SKM-1 treated with dmso at 0.1 percent for 144 hours (cell line): Measurements from ENCODE around the gene RGS6.
A peak's percentile ranks its signal among the peaks of the same experiment; 100 is the strongest.
"Not testable (repeated sequence)": the region's sequence is repeated elsewhere in the genome, so short reads cannot be mapped to it uniquely, and the experiment has no call there.

Experiments used
- DNase-seq: peaks from one replicate; lab custom pipeline; 2025; ENCODE audit not compliant: unreplicated experiment; lab: John Stamatoyannopoulos, UW

Gene RGS6

DNA sequence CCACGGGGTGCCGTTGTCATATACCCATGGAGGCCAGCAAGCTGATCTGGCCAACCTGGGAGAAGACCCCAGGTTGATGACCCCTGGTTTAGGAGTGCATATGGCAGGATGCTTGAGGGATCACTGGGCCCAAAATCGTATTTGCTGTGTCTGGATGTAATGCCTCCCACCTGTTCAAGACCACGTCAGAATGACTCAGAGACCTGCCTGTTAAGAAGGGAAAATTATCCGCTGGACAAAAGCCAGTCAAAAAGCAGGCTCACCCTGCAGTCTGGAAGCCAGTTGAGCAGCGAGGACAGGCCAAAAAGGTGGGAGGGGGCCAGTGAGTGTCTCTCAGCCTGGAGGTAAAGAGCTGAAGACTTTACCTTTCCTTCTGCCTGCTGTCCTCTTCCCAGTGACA lies 512.5 kb downstream of the RGS6 start:
- DNase-seq, result no peak

DNA sequence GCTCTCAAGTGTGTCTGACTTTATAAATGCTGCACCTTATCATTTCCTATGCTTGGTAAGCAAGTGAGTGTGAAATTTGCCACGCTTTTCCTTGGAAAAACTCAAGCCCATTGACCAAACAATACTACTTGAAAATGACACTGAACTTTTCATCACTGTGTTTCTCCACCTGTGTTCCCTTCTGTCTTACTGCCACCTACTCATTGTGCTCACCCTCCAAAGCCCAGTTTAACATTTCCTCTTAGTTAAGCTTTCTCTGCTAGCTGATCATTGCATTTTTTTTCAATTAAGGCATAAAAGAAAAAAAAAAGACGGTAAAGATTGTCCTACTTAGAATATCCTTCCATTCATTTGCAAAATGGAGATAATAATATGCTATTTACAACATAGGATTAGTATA lies 516.0 kb downstream of the RGS6 start:
- DNase-seq, result no peak

DNA sequence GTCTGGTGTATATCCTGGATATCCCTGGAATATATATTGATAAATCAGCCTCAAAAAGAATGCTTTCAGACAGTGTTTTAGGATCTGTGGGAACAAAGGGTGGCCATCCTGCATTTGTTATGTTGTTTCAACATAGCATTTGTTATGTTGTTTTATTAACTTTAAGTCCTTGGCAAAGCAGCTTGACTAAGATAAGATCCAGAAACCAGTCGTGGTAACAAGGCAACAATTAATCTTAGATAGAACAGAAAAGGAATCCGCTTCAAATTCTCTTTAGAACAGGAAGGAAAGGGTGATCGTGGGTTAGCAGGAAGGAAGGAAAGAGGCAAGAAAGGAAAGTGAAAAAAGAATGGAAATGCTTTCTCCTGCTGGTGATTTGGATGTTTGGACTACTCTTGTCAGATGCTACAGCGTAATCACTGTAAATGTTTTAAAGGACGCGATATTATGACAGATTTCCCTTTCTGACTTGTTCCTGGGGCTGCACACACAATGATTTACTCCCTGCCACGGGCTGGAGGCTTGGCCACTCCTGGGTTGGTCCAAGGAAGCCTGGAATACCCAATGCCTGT lies 518.3 kb downstream of the RGS6 start:
- DNase-seq, result no peak

DNA sequence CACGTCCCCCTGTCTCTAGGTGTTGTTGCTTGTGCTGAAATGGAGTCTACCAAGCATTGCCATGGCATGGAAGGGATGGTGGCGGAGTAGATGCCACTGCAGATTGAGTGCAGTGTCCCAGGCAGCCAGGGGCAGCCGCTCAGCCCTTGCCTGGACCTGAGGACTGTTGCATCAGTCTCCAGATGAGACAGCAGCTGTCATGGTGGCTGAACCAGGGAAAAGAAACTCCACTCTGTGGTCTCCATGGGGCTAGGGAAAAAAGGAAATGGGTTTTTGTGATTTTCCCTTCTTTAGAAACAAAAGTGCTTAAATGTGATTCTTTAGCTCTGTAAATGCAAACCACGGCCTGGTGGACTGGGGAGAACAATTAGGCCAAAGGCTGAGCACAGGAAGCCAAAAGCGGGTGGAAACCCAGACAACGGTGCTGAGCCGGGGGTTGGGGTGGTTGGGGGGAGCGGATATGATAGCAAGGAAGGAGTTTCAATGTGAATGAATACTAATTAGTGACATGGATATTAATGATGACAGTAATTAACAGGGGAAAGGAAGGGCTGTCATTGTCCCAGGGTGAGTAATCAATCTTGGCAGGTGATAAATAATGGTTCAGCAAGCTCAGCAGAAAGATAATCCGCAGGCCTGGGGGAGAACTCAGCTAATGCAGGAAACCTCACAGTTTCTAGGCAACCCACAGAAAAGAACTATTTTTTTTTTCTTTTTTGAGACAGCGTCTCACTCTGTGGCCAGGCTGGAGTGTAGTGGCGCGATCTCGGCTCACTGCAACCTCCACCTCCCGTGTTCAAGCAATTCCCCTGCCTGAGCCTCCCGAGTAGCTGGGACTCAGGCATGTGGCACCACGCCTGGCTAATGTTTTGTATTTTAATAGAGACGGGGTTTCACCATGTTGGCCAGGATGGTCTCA lies 519.1 kb downstream of the RGS6 start:
- DNase-seq, result no peak

DNA sequence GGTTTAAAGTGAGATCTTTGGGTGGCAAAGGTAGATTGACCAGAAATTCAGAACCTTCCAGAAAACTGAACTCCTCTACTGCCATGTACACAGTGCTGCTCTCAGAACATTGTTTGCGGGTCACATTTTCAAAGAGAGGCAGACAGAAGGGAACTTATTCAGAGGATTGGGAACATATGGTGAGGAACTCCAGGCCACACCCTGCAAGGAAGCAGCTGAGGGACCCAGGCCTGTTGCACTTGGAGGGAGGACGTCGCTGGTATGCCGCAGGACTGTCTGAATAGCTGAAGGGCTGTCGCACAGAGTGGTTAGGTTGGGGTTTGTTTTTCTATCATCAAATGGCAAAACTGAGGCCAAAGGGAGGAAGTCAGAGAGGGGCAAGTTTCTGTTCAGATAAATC lies 520.5 kb downstream of the RGS6 start:
- DNase-seq, result no peak

DNA sequence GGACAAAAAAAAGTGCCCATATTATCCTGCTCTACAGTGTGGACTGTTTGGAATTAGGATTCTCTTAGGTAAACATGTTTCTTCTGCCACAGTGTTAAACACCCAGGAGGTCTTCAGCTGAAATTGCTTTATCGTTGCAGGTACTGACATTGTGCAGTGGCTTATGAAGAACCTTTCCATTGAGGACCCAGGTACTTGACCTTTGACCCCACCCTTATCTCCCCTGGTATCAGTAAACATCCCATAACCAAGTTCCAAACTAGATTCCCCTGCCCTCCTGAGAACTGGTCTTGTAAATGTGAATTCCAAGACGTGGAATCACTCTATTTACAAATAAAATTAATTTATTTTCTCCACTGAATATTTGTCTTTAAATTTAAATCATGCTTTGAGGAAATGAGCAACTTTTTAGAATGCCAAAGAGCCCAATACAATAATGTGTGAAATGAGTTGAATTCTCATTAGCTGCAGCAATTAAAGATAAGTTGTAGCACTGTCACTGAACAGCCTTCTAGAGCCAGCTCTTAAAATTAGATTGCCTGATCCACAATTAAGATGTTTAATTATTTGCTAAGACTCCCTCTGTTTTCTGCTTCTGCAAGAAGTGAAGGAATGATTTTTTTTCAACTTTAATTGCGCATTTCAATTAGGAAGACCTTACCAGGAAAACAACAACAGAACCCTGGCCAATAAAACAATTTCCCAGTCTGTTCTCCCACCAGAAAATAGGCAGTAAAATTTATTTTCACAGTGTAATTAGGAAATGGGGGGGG lies 522.3 kb downstream of the RGS6 start:
- DNase-seq, result no peak

DNA sequence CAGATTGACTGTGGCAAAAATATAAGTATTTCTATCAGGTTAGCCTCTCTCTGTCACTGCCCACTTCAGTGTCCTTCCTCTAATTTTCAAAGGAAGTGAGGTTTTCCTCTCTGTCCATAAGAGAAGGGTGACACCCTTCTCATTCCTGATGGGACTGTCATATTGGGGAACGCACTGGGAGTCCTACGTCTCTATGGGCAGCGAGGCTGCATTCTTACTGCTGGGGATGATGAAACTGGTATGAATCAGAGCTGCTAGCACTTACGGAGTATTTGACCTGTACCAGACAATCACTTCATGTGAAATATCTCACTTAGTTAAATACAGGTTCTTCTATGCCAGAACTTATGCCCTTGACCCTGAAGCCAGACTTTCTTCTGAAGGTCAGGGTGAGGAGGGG lies 525.4 kb downstream of the RGS6 start:
- DNase-seq, result no peak

DNA sequence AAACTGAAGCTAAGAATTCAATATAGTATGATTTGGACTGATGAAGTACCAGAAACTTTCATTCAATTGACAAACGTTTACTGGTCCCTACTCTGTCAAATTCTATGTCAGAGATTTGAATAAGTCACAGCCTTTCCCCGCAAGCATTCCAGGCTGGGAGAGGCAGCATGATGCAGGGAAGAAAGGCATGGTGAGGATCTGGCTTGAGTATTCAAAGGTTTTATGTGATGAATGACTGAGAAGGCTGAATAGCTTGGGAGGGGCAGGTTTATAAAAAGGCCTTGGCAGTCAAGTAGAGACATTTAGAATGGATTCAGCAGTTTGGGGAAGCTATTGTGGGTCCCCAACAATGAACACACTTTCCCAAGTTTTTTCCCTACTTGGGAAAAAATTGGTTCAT lies 529.8 kb downstream of the RGS6 start:
- no peak for DNase-seq

DNA sequence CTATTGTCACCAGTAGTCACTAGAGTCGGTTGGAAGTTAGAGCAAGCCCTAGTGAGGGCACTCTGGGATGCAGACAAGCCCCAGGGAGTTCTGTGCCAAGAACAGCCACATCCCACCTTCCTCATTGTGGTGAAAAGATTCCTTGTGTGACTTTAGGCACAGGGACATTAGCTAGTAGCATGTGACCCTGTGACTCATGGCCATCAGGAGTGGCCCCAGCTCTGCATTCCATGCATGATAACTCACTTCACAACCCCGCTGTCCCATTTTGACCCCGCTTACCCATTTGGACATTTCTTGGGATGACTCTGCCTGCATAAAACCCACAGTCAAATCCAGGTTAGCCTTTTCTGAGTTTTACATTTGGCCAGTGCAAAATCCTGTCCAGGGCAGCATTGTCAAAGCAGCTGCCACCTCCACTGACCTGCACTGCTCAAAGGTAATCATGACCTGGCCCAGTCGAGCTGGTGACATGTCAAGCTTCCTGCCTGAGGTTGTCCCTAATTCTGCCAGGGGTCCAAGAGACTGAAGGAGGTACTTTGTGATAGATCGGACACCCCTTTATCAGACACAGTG lies 531.1 kb downstream of the RGS6 start:
- DNase-seq, result no peak

DNA sequence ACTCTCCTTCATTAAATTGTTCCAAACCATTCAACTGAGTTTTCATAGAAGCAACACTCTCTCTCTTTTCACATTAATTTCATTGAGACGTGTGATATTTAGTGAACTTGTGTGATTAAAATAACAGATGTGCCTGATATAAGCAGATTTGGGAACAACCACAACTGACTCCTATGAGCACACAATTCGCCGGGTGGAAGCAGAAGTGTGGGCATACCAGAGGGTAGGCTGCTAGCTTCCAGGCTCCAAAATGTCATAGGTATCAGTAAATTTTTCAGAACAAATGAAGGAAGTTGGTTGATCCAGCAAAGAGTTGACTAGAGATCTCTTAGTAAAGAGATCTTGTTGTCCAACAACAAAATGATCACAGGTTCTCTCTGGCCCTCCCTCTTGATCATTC lies 532.0 kb downstream of the RGS6 start:
- DNase-seq, result no peak

DNA sequence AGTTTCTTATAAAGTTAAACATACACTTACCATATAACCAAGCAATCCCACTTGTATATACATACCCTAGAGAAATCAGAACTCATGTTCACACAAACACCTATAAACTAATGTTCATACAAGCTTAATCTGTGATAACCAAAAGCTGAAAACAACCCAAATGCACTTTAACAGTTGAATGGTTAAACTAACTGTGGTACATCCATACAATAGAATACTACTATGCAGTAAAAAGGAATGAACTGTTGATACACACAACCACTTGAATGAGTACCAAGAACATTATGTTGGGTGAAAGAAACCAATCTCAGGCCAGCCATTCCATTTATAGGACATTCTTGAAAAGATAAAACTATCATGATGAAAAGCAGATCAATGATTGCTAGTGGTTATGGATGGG lies 534.1 kb downstream of the RGS6 start:
- no peak for DNase-seq

DNA sequence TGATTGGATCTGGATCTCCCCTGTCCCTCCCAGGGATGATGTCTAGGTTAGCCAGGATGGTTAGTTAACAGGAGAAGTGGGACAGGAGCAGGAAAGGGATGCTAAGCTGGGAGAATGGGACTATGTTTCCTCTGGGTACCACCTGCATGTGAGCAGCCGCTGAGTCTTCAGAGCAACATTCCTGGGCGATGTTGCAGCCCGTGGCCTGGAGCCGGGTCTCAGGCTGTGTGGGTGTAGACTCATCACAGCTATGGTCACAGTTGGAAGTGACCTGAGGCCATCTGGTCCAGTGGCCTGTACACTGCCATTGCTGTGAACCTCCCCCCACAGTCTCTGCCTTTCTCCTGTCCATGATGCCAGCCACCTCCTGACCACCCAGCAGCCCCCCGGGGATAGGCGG lies 539.1 kb downstream of the RGS6 start:
- DNase-seq, result no peak

DNA sequence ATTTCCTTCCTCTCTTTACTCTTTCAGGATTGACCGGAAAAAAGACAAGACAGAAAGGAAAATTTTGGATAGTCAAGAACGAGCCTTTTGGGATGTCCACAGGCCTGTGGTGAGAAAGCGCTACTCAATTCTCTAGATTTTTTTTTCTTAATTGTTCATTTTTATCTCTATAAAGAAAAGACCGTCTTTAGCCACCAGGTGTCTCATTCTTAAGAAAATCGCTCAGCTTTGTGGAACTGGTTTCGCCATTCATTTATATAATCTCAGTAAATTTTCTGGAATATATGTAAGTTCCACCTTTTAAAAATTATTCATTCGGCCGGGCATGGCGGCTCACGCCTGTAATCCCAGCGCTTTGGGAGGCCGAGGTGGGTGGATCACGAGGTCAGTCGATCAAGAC lies 540.6 kb downstream of the RGS6 start:
- no peak for DNase-seq

DNA sequence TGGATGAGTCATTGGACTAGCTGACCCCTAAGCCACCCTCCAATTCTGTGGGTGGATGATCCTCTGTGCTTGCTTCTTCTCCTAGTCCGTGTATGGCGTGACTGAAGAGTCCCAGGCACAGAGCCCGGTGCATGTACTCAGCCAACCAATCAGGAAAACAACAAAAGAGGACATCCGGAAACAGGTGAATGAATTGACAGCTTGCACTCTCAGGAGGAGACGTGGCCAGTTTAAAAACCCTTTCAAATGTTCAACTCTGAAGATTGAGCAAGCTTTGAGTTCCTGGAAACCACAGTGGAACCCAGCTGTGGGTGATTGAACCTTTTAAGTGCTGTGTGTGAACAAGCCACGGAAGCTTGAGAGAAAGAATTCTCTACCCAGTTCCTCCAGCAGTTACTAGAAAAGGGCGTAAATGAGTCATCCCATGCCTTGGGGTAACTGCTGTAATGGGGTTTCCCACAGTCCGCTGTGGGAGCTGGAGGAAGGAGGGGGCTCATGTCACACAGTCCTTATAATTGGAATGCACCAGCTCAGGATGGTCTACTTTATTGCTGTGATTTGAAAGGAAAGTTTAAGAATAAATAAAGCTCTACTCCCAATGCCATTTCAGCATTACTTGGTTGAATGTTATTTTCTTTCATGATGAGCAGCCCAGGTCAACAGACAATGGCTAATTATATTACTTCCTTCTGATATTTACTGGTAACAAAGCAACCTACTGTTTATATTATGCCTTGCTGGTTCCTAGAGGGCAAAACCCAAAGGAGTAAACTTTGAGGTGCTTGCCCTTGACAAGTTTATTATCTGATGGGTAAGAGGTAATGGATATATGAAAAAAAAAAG lies 544.6 kb downstream of the RGS6 start:
- DNase-seq, result peak; percentile 54

DNA sequence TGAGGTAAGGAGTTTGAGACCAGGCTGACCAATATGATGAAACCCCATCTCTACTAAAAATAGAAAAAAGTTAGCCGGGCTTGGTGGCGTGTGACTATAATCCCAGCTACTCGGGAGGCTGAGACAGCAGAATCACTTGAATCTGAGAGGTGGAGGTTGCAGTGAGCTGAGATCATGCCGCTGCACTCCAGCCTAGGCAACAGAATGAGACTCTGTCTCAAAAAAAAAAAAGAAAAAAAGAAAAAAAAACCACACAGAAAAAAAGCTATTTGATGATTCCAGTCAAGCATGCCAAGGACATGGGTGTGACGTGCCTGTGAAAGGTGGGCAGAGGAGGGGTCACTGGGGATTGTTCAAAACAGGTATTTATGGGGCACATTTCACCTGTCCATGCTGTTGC lies 545.3 kb downstream of the RGS6 start:
- not testable (repeated sequence) for DNase-seq

DNA sequence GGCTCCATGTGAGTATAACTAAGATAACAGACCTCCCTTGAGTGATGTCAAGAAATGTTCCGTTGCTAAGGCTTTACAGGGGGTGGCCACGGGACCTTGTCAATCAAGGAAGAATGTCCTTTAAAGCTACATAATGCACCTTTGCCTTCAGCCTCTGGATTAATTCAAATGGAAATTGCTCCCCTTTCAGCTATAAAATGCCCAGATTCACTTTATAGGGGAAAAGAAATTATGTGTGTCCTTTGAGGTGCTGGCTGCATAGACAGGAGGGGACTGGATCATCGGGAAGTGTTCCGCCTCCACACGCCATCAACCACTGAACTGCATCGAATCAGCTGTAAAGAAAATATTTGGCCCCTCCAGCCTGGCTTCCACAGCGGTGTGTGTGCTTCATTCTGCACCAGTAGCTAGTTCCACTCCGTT lies 546.3 kb downstream of the RGS6 start:
- DNase-seq, result no peak

DNA sequence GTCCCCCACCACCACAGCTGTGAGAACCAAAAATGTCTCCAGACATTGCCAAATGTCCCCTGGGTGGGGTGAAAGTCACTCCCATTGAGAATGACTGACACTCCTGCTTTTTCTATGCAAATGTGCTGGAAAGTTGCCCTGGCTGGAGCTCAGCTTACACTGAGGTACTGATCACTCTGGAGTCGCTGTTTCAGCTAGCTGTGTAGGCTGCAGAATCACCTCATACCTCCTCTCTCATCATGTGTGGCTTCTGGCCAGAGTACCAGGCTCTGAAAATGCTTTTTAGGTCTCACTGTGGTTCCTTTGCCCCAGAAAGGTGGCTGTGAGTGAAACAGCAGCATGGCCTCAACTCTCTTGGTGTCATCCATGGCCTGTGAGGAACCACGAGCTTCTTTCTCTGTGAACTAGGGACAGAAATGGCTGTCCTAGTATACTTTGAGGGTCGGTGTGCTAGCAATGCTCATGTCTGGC lies 547.3 kb downstream of the RGS6 start:
- DNase-seq, result no peak

DNA sequence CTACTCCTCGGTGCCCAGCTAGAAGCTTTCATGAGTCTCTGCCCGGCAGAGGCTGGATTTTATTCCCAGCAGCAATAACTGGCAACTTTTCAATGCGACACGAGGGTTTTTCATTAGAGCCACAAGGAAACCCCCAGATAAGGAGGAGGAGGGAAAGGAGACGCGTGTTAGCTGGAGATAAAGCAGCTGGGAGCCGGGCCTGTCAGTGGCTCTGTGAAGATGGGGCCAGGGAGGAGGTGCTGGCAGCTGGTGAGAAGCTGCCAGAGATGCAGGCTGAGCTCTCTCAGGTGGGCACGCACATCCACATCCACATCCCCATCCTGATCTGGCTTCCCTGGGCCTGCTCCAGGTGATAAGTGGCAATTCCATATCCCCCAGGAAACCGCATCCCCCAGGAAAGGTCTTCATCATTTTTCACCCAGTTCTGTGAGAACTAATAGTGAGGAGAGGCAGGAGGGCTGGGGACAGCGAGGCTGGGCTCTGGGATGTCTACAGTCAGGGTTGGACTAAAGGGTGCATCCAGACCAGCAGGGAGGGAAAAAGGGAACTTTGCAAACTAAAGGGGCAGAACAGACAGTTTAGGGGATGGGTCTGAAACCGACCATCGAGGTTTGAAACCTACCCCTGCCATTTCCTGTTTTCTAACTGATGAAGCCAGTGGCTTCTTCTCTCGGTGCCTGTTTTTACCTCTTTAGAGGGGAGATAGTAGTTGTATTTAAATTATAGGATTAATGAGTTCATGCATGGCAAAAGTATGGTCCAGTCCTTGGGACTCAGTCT lies 548.4 kb downstream of the RGS6 start:
- no peak for DNase-seq

DNA sequence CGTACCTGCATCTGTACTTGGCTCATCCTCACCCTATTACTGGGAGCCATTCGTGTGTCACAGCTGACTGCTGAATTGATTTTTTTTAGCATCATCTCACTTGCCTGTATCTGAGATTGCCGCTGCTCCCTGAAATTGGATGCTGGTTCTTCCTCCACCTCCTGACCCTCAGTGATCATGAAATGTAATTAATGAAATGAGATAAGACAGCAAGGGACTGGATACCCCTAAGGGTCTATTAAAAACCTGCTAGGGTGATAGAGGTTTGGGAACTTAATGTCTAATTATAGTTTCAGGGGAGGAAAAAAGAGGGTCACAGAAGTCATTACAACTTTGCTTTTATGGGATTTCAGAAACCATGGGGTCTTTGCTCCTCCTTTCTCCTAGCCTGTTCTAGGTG lies 551.1 kb downstream of the RGS6 start:
- DNase-seq, result no peak

DNA sequence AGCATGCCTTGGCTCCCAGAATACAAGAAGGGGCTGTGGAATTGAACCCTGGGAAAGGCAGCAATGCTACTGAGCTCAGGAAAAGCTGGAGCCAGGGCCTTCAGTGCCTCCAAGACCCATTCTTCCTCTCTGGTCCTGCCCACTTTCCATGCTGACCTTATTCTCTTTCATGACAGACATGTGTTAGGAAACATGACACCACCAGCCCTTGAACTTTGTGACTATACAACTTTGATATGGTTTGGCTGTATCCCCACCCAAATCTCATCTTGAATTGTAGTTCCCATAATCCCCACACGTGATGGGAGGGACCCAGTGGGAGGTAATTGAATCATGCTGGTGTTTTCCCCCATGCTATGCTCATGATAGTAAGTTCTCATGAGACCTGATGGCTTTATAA lies 553.5 kb downstream of the RGS6 start:
- no peak for DNase-seq
